Ishikawa (cell line): ENCODE measurements around the gene TNFRSF19.

Experiments
- CREB1 ChIP-seq: IDR thresholded peaks from 2 replicates; pipeline ENCODE4 v1.6.1; 2012; ENCODE audit warnings: low read depth
- EGR1 ChIP-seq: IDR thresholded peaks from 2 replicates; pipeline ENCODE4 v1.6.1; 2012
- EP300 ChIP-seq: IDR thresholded peaks from 2 replicates; pipeline ENCODE4 v1.6.1; 2012; ENCODE audit warnings: borderline replicate concordance
- RAD21 ChIP-seq: IDR thresholded peaks from 2 replicates; pipeline ENCODE4 v1.6.1; 2012; ENCODE audit warnings: low read depth

DNA sequence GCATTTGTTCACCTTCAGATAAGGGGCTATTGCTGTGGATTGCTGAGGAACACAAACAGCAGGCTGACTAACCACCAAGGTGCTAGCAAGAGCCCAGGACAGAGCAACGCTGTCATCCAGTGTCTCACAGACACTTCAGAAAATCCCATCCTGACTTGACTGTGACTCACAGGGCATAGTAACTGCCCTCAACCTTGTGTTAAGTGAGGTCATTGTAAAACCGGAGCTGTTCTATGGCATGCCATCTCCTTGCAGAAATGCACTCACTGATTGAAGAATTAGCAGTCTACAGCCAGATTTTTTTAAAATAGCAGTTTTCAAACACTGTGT, 51.1 kb downstream of the TNFRSF19 start:
- no peak for TF ChIP-seq EP300
- TF ChIP-seq RAD21: no peak
- TF ChIP-seq EGR1: no peak
- TF ChIP-seq CREB1: no peak
